H1 (cell line): ENCODE data around the gene STK32A. TPM values are rescaled to one million over a fixed set of nuclear protein-coding genes. Genes with fewer than 3 reads are reported as not detected.

Source experiments
- CTCF ChIA-PET: fragments of 300-600 bp; sonication (Branson Sonifier 250); formaldehyde crosslinking; loops from one replicate; lab custom pipeline; 2021; ENCODE audit not compliant: partially characterized antibody; lab: Charles Lee
- POLR2A ChIA-PET: fragments of 300-600 bp; sonication (Branson Sonifier 250); formaldehyde crosslinking; loops from one replicate; lab custom pipeline; 2021; ENCODE audit warnings: inconsistent platforms; ENCODE audit not compliant: partially characterized antibody; lab: Charles Lee
- DNase-seq, 2 experiments: peaks; one replicate each; pipeline versions ENCODE4 v3.0.0 to v3.0.0-alpha.2; 2010 to 2022; ENCODE audit warnings: low spot score in 2 of 2, low read depth in 1 of 2, mixed read lengths in 1 of 2
- FAIRE-seq: peaks from 2 replicates; lab custom pipeline; 2011; peaks lifted over from hg19 to GRCh38; lab: Jason Lieb, UNC
- H2AFZ ChIP-seq: 2 replicates; pipeline ENCODE4 v1.8.1; 2012; ENCODE audit warnings: low read length, inconsistent platforms
- H2AK5ac ChIP-seq: 2 replicates; pipeline ENCODE4 v1.6.1; 2013; ENCODE audit warnings: low read depth, low read length
- H2BK120ac ChIP-seq: replicated peaks from 2 replicates; pipeline ENCODE3; 2013; ENCODE audit warnings: low read depth, low read length, inconsistent platforms
- H2BK12ac ChIP-seq: 2 replicates; pipeline ENCODE4 v1.6.1; 2013; ENCODE audit warnings: low read depth, low read length
- H2BK15ac ChIP-seq: 2 replicates; pipeline ENCODE4 v1.6.1; 2013; ENCODE audit warnings: low read length
- H2BK20ac ChIP-seq: 2 replicates; pipeline ENCODE4 v1.6.1; 2013; ENCODE audit warnings: low read length
- H2BK5ac ChIP-seq: 2 replicates; pipeline ENCODE4 v1.6.1; 2013; ENCODE audit warnings: low read depth, low read length
- H3K14ac ChIP-seq: 2 replicates; pipeline ENCODE4 v1.6.1; 2013; ENCODE audit warnings: inconsistent platforms; ENCODE audit not compliant: insufficient read length
- H3K18ac ChIP-seq: 2 replicates; pipeline ENCODE4 v1.6.1; 2013; ENCODE audit warnings: low read length; ENCODE audit errors: extremely low read depth
- H3K23ac ChIP-seq: 2 replicates; pipeline ENCODE4 v1.6.1; 2013; ENCODE audit warnings: inconsistent platforms; ENCODE audit not compliant: insufficient read length
- H3K23me2 ChIP-seq: 2 replicates; pipeline ENCODE4 v1.6.1; 2013; ENCODE audit warnings: low read depth, low read length
- H3K27ac ChIP-seq: 2 replicates; pipeline ENCODE4 v1.6.1; 2011; ENCODE audit warnings: low read depth, low read length, inconsistent platforms
- H3K27me3 ChIP-seq, 4 experiments: replicated peaks in 1 of 4; 1 replicate in 1 of 4; 2 replicates in 3 of 4; pipeline versions ENCODE4 v1.6.1 to v1.8.1; 2011 to 2013; ENCODE audit warnings: low read length in 3 of 4, mild to moderate bottlenecking in 3 of 4, inconsistent platforms in 2 of 4, mixed read lengths in 2 of 4, moderate library complexity in 1 of 4; ENCODE audit not compliant: control insufficient read depth in 3 of 4, insufficient read depth in 3 of 4; ENCODE audit errors: extremely low read depth in 1 of 4
- H3K36me3 ChIP-seq, 4 experiments: 2 replicates each; pipeline versions ENCODE4 v1.6.1 to v1.8.1; 2011 to 2013; ENCODE audit warnings: mild to moderate bottlenecking in 4 of 4, low read length in 3 of 4, moderate library complexity in 2 of 4, control low read depth in 1 of 4, inconsistent platforms in 1 of 4; ENCODE audit not compliant: insufficient read depth in 4 of 4, control insufficient read depth in 2 of 4
- H3K4ac ChIP-seq: replicated peaks from 2 replicates; pipeline ENCODE3; 2013; ENCODE audit warnings: low read length, low read depth, mixed read lengths, inconsistent platforms; ENCODE audit not compliant: insufficient read length
- H3K4me1 ChIP-seq, 4 experiments: replicated peaks in 1 of 4; 1 replicate in 1 of 4; 2 replicates in 3 of 4; pipeline versions ENCODE4 v1.6.1 to v1.8.1; 2011 to 2013; ENCODE audit warnings: low read length in 3 of 4, inconsistent platforms in 2 of 4, mixed read lengths in 1 of 4; ENCODE audit not compliant: insufficient read depth in 4 of 4, control insufficient read depth in 3 of 4
- H3K4me2 ChIP-seq, 2 experiments: 2 replicates each; pipeline versions ENCODE4 v1.6.1 to v1.8.1; 2011 to 2013; ENCODE audit warnings: low read depth in 2 of 2, low read length in 2 of 2, control low read depth in 1 of 2, inconsistent platforms in 1 of 2, mild to moderate bottlenecking in 1 of 2; ENCODE audit not compliant: insufficient read depth in 1 of 2
- H3K4me3 ChIP-seq, 4 experiments: fragments of 200-600, 300-600 bp in 1 of 4; sonication (generic), shearing (Covaris generic), sonication (Bioruptor Twin) in 1 of 4; 2 replicates each; pipeline versions ENCODE4 v1.5.1 to v1.8.1; 2011 to 2016; ENCODE audit warnings: low read length in 4 of 4, low read depth in 3 of 4, control low read depth in 2 of 4, inconsistent platforms in 2 of 4, mild to moderate bottlenecking in 2 of 4, mixed read lengths in 1 of 4, moderate library complexity in 1 of 4; ENCODE audit not compliant: insufficient read depth in 2 of 4; ENCODE audit errors: extremely low read depth in 1 of 4
- H3K56ac ChIP-seq: replicated peaks from 2 replicates; pipeline ENCODE3; 2013; ENCODE audit warnings: low read depth, mild to moderate bottlenecking, mixed read lengths, low read length, inconsistent platforms; ENCODE audit not compliant: insufficient read length
- H3K79me1 ChIP-seq: 2 replicates; pipeline ENCODE4 v1.6.1; 2013; ENCODE audit warnings: low read depth, low read length, control low read depth
- H3K79me2 ChIP-seq, 2 experiments: 2 replicates each; pipeline versions ENCODE4 v1.6.1 to v1.8.1; 2012 to 2013; ENCODE audit warnings: low read length in 2 of 2, mild to moderate bottlenecking in 2 of 2, inconsistent platforms in 1 of 2; ENCODE audit not compliant: insufficient read depth in 2 of 2, control insufficient read depth in 1 of 2
- H3K9ac ChIP-seq, 4 experiments: replicated peaks in 1 of 4; 1 replicate in 1 of 4; 2 replicates in 3 of 4; pipeline versions ENCODE4 v1.6.1 to v1.8.1; 2011 to 2013; ENCODE audit warnings: low read depth in 3 of 4, low read length in 3 of 4, control low read depth in 2 of 4, mild to moderate bottlenecking in 2 of 4, moderate library complexity in 2 of 4, inconsistent platforms in 1 of 4; ENCODE audit errors: extremely low read depth in 1 of 4
- H3K9me3 ChIP-seq, 2 experiments: 2 replicates each; pipeline versions ENCODE4 v1.6.1 to v1.8.1; 2012 to 2013; ENCODE audit warnings: mild to moderate bottlenecking in 2 of 2, moderate library complexity in 2 of 2, control low read depth in 1 of 2, inconsistent platforms in 1 of 2, low read depth in 1 of 2, low read length in 1 of 2, mixed read lengths in 1 of 2; ENCODE audit not compliant: insufficient read depth in 2 of 2
- H4K20me1 ChIP-seq, 2 experiments: replicated peaks in 1 of 2; 2 replicates each; pipeline versions ENCODE3 to v1.8.1; 2011 to 2013; ENCODE audit warnings: inconsistent platforms in 2 of 2, low read length in 2 of 2, mild to moderate bottlenecking in 1 of 2; ENCODE audit not compliant: insufficient read depth in 2 of 2, control insufficient read depth in 1 of 2
- H4K5ac ChIP-seq: 2 replicates; pipeline ENCODE4 v1.6.1; 2013; ENCODE audit warnings: low read length, low read depth, mixed read lengths, inconsistent platforms; ENCODE audit not compliant: insufficient read length
- H4K8ac ChIP-seq: 2 replicates; pipeline ENCODE4 v1.8.0; 2013; ENCODE audit warnings: mild to moderate bottlenecking, moderate library complexity, low read length, inconsistent platforms; ENCODE audit not compliant: insufficient read depth; ENCODE audit errors: extremely low read depth
- H4K91ac ChIP-seq: replicated peaks from 2 replicates; pipeline ENCODE3; 2013; ENCODE audit warnings: low read length, mixed read lengths, inconsistent platforms; ENCODE audit not compliant: insufficient read length
- ASH2L ChIP-seq: fragments of 200-600, 300-600 bp; sonication (generic); IDR thresholded peaks from one replicate; pipeline ENCODE4 v1.7.1; 2017; ENCODE audit warnings: low read length
- E2F6 ChIP-seq: IDR thresholded peaks from 2 replicates; pipeline ENCODE4 v1.6.1; 2012; ENCODE audit warnings: inconsistent platforms
- EGR1 ChIP-seq: IDR thresholded peaks from 2 replicates; pipeline ENCODE4 v1.6.1; 2011; ENCODE audit warnings: low read depth, low read length, borderline replicate concordance
- SUZ12 ChIP-seq: fragments of 200-600 bp; sonication (generic); IDR thresholded peaks from 2 replicates; pipeline ENCODE4 v1.6.1; 2012; ENCODE audit warnings: mild to moderate bottlenecking, inconsistent platforms, low read length, moderate library complexity, mixed read lengths
- TAF1 ChIP-seq: IDR thresholded peaks from 2 replicates; pipeline ENCODE4 v1.6.1; 2011; ENCODE audit warnings: mild to moderate bottlenecking, low read depth, low read length
- TEAD4 ChIP-seq: IDR thresholded peaks from 2 replicates; pipeline ENCODE4 v1.6.1; 2012; ENCODE audit warnings: low read depth, low read length, inconsistent platforms, mixed read lengths
- WGBS, 2 experiments: shearing (Covaris generic) in 1 of 2; methylation state at CpG; one replicate each; pipeline versions ENCODE4 v1.1.6 to v1.1.7; 2013 to 2015; ENCODE audit warnings: low lambda C conversion rate in 2 of 2, mixed read lengths in 2 of 2, inconsistent platforms in 1 of 2, low coverage in 1 of 2, missing lambda C conversion rate in 1 of 2; ENCODE audit not compliant: insufficient replicate concordance in 2 of 2, insufficient coverage in 1 of 2, insufficient read length in 1 of 2; ENCODE audit errors: extremely low coverage in 1 of 2, missing lambda C conversion rate in 1 of 2; 5-methylcytosine and 5-hydroxymethylcytosine counted together
- polyA plus RNA-seq, 7 experiments: library from polyadenylated mRNA; depleted of rRNA in 3 of 7; stranded (reverse) in 5 of 7; unstranded in 2 of 7; fragments of >200 nt in 5 of 7; fragments of 200-250 nt in 2 of 7; gene quantifications; 1 replicate in 5 of 7; 2 replicates in 1 of 7; 4 replicates in 1 of 7; pipeline versions ENCODE4 v1.2.1 to v1.2.3, GENCODE V29; 2011 to 2013; ENCODE audit warnings: missing spikeins in 2 of 7, mixed read lengths in 2 of 7
- total RNA-seq: library from RNA; stranded (reverse); fragmentation: NEBNext Ultra II Directional; extraction: Animal tissue kit (Norgen Biotek cat#: 25700); gene quantifications from 2 replicates; pipeline ENCODE4 v1.2.1, GENCODE V29; 2021

STK32A gene
- total and polyA plus RNA-seq, 2 of the 8 experiments (the other 6 are each of a cell fraction or from before 2014, with no cell fraction given) = 1.3 to 2.5 TPM

- Histone ChIP-seq H3K18ac (no peak overlapping the region), H4K8ac (peak overlapping the region; percentile 70; the same call in 1 of the 2 replicates), H3K9ac (no peak overlapping the region), H4K91ac (no peak overlapping the region), H2AK5ac (no peak overlapping the region), H3K27me3 (no peaks in the 10 kb centered on the region; a peak in 1 of 7 replicates), H3K27ac (no peak overlapping the region), H2AFZ (no peak overlapping the region), H4K20me1 (no peaks in the 10 kb centered on the region), H2BK12ac (no peak overlapping the region), H3K56ac (no peak overlapping the region), H3K4me1 (peaks cover 8 to 20% (median 14%) of the 10 kb centered on the region in 4 experiments; a peak in 6 of 7 replicates), H3K9me3 (no peaks in the 10 kb centered on the region), H3K4ac (no peak overlapping the region), H3K79me2 (no peaks in the 10 kb centered on the region), H2BK5ac (no peak overlapping the region), H2BK20ac (no peak overlapping the region), H3K4me2 (no peak overlapping the region), H3K23ac (no peak overlapping the region), H2BK120ac (no peak overlapping the region), H4K5ac (no peak overlapping the region), H3K4me3 (no peak overlapping the region), H2BK15ac (peak overlapping the region; percentile 19; the same call in 1 of the 2 replicates), H3K23me2 (no peaks in the 10 kb centered on the region), H3K79me1 (no peaks in the 10 kb centered on the region; the same call in 1 of the 2 replicates), H3K14ac (no peak overlapping the region), H3K36me3 (peaks cover 5 to 20% (median 10%) of the 10 kb centered on the region in 4 experiments; a peak in 7 of 8 replicates)
- POLR2A ChIA-PET = no interaction called here
- DNase-seq (no peak), FAIRE-seq (no peak)
- CTCF ChIA-PET = interaction anchor here (0.7 to 2.6 kb wide), 9 partner anchors 9 to 198 kb away, joined by 3 to 16 read pairs (median 3); no protein-coding TSS in a partner anchor
- no peak for TF ChIP-seq E2F6
- no peak for TF ChIP-seq EGR1
- no peak for TF ChIP-seq SUZ12
- no peak for TF ChIP-seq TAF1
- TF ChIP-seq ASH2L = no peak
- TF ChIP-seq TEAD4 = no peak
- 92% methylated on average over 4 of the region's 4 CpGs; no CpG with 5 or more reads in 1 of the 2 experiments for WGBS, 2 experiments
Measured at GRCh38 chr5:147387109-147387508, 152.3 kb downstream of the STK32A start.
